HG02798 (cell line): ENCODE results near the gene ZBTB7B.
"Not testable (repeated sequence)": the region's sequence is repeated elsewhere in the genome, so short reads cannot be mapped to it uniquely, and the experiment has no call there.

Source experiments
- ATAC-seq: cut with Tn5 transposase; IDR thresholded peaks from one replicate; pipeline ENCODE4 v1.9.1; 2021; ENCODE audit warnings: mild to moderate bottlenecking; ENCODE audit not compliant: unreplicated experiment, poor library complexity

ZBTB7B gene

DNA sequence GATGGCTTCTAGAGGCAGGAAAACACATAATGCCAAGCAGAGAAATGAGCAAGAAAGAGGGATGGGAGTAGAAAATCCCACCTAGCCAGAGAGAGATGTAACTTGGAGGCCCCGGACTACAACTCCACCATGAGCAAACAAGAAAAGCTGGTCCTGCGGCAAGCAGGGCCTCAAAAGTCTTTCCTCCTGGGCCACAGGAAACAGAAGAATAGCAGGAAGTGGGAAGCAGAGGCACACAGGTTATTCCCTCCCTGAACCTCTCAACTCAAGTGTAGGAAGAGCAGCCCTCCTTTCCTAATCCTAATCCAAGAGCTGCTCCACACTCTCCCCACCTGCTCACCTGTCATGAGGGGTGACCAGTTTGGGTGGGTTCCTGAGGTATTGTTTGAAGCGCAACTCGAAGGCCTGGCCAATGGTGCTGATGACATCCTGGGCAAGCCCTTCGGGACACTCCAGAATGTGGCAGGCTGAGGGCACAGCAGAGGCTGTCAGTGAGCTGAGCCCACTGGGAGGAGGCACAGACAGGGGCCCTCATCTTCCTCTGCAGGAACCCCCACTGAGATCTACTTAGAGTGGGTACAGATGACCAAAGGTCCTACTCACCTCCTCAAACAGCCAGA, 35.2 kb upstream of the ZBTB7B start:
- no peak for ATAC-seq

DNA sequence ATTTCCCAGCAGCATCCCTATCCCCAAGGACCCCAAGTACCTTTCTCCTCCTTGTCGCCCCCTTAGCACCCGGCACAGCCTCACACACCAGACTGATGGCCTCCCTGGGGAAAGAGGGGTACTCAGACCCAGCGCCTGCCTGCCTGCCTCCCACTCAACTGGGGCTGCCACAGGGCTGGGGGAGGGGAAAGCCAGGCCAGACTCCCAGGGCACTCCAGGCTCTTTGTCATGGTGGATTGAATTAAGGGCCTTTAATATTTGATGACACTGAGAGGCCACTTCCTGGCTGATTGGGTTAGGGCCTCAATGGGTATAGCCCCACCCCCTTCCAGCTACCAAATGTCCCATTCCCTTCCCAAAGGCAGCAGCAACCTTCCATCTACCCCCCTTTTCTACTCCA, 33.9 kb upstream of the ZBTB7B start:
- no peak for ATAC-seq

DNA sequence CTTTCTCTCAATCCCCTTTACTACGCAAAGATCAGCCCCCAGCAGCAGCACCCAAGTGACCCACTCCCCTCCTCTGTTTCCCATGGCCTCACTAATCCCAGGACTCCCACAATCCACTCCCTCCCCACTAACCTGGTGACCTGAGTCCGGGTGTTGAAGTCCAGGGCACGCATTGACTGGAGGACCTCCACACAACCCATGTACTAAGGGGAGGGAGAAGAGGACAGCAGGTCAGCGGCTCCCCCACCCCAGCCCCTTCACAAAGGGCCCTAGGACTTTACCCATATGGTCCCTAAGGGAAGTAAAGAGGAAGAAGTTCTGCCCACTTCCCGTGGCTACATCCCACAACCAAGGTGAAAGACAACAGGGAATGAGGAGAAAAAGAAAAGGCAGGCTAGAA, 33.4 kb upstream of the ZBTB7B start:
- ATAC-seq, result no peak

DNA sequence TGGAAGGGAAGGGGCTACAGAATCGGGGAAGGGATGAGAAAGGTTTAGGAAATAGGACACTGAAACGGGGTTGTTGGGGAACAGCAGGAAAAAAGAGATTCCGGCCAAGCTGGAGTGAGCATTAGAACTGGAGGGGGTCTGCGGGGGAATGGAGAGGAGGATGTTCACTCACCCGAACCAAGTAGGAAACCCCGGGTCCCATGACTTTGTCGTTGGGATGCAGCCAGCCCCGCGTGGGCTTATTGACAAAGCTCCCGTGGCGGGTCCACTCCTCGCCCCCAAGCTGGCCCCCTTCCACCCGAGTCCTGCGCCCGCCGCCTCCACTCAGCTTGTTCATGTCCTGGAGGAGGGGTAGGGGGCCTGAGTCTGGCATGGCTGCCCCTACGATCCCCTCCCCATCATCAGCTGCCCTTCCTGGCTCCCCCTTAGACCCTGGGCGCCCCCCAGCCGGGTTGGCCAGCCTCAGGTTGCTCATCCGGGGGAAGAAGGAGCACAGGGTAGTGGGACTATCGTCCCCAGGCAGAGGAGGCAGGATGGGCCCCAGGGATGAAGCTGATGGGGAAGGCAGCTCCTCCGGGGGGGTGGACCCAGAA, 32.6 kb upstream of the ZBTB7B start:
- no peak for ATAC-seq

DNA sequence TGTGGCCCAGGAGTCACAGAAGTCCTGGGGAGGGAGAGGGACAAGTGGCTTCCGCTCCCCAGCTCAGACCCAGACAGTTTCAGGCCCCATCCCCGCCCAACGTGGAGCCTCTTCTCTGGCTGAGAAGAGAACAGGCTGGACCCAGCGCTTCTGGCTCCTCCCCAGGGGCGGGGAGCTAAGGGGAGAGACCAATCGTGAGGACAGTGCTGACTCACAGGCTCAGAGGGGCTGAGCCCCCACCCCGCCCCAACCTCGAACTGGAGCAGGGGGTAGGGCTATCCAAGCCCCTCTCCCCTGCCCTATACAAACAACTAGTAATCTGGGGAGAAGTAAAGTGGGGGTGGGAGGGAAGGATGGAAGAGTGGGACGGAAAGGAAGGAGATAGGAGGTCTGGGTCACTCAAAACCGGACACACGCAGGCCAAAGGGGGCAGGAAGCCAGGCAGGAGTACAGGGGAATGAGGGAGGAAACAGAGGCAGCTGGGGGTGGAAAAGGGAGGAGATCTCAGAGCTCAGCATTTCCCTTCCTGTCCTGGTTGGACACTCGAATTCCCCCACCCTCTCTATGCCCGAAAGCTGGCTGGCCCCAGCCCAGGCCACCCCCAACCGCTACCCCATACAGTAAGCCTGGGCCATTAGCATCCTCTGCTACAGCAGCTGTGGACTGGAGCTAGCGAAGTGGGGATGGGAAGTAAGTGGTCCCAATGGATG, 31.8 kb upstream of the ZBTB7B start, which contains the start of gene SHC1:
TSS of gene SHC1 (minus strand) at position 117 of the 710 bp plus-strand sequence. CDS start 221 bp downstream, outside the sequence.
- ATAC-seq, result no peak

DNA sequence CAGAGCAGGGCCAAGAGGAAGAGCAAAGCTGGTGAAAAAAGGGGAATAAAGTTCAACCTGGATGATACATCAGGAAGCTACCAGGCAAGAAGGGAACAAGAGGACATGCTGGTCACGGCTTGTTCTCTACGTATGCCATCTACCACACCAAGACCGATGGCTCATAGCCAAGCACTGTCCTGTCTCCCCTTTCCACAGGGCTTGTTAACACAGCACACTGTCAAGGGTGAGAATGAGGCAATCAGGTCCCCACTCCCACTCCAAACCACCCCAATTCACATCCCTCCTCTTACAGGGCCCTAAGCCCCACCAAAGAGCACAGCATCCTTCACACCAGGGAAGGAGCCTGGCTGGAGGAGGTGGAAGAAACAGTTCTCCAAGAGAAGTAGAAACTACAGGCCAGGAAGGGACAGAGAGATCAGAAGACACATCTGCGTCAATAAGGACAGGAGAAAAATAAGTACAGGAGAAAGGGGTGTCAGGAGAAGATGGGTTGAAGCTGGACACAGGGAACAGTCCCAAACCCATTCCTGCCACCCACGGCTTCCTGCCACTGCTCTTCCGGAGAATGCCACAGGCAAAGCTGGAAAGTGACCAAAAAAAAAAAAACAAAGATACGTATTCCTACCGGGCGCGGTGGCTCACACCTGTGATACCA, 31.1 kb upstream of the ZBTB7B start:
- ATAC-seq, result no peak

DNA sequence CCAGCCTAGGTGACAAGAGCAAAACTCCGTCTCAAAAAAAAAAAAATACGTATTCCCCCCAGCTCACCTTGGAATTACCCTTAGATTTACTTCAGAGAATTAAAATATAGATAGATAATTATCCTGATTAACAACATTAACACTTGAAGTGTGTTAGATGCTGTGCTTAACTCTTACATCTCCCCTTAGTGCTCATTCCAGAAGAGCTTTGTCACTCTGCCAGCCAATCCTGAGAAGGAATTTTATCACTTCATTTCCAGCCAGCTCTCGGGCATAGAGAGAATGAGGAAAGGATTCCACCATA, 30.4 kb upstream of the ZBTB7B start:
- ATAC-seq, result no peak

DNA sequence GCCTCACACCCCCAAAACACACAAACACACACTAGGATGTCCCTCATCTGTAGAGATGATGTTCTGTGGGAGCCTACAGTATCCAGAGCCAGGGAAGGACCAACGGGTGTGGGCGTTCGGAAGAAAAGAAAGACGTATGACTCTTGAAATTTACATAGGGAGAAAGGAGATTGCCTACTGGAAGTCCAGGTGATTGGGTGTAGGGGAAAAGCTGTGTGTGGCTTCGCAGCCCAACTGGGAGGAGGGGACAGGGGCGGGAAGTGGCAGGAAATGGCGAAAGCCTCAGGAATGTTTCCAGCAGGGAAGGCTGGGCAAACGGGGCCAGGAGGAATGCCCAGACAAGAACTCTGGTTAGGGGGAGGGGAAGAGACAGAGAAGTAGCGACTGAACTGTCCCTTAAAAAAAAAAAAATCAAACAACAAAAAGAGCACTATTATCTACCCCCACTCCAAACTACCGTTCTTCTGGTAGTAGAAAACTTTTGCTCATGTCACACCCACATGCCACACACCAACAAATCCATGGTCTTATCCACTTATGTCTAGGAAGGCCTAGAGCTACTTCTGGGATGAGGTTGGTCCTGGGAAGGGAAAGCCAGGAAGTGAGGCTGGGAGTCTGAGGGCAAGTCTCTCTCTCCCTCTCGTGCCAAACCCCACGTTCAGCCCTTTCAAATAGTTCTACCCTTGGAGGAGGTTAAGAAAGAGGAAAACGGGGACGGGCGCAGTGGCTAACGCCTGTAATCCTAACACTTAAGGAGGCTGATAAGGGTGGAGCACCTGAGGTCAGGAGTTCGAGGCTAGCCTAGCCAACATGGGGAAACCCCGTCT, 29.9 kb upstream of the ZBTB7B start:
- no peak for ATAC-seq

DNA sequence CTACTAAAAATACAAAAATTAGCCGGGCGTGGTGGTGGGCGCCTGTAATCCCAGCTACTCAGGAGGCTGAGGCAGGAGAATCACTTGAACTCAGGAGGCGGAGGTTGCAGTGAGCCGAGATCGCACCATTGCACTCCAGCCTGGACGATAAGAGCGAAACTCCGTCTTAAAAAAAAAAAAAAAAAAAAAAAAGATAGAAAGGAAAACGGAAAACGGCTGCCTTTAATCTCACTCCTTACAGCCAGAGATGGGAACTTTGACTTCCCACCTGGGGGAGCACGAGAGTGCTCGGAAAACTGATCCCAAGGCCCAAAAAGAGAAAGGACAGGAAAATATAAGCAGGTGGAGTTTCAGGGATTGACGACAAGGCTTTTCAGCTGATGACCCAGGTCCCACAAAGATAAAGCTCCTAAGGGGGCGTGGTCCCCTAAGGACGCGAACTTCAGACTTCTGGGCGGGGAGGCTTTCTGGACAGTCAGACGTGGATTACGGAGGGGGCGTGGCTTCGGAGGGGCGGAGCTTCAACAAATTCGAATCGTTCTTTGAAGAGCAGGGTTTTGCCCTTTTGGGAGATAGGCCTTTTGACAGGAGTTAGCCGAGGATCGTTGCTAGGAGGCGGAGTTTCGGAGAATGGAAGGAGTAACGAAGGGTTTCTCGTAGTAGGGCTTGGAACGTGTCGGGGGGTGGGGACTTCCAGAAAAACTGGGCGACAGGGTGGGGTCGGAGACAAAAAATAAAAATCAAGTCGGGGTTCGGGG, 29.1 kb upstream of the ZBTB7B start:
- peak; percentile 23 for ATAC-seq

DNA sequence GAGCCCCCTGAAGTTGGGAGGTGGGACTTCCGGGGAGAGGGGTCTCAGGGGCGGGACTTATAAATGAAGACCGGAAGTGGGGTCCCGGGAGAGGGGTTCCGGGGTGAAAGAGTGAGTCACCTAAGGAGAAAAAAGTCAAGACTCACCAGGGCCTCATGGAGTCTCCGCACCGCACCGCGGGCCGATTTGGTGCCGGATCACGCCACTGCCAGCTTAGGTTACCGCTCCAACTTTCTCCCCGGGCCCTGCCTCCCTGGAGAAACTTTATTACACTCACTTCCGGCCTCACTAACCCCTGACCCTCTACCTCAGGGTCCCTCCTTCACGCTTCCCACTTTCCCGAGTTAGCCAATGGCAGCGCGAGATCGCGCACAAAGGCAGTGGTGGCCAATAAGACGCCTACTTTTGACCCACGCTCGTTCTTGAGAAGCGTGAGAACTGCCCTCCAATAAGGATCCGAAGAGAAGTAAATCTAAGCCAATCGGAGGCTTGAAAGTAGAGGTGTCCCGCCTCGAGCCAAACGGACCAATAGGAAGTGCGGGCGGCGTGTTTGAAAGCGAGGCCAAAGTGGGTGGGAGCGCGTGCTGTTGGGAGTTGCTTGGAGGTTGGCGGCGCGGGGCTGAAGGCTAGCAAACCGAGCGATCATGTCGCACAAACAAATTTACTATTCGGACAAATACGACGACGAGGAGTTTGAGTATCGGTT, 28.3 kb upstream of the ZBTB7B start, which contains the start of gene CKS1B:
TSS of gene CKS1B (plus strand) at position 580 of the 706 bp plus-strand sequence. CDS start at position 645, 65 bp downstream.
- peak; percentile 86 for ATAC-seq

DNA sequence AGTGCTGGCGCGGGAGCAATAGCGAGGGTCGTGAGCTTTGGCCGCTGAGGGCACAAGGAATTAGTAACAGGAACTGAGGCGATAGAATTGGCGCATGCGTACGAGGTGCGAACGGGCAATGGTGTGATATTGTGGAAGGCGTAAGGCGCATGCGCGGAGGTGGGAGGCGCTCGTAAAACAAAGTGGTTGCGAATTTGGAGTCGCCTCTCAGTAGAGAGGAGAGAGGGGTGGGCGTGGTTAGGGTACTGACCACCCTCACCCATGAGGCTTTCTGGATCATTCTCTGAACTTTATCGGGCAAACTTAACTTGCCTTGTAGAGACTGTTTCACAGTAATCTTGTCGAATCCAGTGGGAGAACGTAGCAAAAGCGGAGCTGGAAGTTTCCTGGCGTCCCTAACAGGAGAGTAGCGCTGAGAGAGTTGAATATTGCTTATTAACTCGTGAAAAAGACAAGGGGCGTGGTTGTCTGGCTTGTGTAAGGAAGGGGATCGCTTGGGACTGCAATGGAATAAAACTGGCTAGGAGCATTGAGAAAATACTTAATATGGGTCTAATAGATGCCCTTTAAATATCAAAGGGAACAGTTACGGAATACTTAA, 27.7 kb upstream of the ZBTB7B start:
- ATAC-seq, result peak; percentile 58

DNA sequence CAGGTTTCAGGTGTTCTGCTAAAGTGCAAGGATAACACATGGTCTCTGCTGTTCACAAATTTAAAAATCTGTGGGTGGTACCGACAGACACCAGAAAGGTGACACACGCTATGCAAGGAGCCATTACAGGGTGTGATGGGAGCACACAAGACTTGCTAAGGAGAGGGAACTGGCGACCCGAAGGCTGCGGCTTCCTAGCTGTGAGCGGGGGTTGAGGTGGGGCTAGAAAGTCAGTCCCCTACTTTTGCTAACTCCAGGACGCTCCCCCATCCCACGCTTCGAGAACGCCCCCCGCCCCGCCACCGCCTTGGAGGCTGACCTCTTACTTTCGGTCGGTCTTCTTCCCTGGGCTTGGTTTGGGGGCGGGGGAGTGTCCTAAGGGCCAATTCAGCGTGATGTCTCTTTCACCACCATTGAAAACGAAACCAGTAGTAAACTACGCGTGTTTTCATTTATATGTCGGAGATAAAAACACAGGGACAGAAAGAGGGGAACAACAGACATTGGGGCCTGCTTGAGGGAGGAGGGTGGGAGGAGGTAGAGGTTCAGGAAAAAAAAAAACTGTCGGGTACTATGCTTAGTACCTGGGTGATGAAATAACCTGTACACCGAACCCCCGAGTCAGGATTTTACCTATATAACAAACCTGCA, 27.1 kb upstream of the ZBTB7B start:
- ATAC-seq, result no peak

DNA sequence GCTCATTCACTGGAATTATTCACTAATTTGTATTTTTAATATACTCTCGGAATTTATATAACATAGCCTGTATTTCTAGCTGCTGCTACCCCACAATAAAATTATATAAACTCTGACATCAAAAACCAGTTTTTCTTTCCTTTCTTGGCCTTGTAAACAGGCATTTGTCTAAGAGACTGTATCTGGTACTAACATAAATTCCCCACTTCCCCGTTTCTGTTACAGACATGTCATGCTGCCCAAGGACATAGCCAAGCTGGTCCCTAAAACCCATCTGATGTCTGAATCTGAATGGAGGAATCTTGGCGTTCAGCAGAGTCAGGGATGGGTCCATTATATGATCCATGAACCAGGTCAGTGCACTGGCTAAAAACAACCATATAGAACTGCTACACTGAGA, 24.8 kb upstream of the ZBTB7B start:
- ATAC-seq, result not testable (repeated sequence)

DNA sequence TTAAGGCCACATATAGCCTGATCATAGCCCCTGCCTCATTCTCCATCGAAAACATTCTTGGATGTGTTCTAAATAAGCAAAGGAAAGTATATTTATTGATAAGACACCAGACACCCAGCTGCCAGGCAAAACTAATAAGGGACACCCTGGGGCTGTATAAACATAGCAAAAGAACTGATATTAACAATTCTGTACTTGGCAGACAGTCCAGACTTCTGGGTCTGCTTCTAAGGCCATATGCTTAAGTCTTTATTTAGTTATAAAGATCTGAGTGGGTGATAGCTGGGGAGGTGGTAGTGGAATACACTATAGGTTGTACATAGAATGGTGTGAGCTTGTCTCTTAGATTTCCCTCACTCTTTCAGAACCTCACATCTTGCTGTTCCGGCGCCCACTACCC, 24.2 kb upstream of the ZBTB7B start:
- no peak for ATAC-seq

DNA sequence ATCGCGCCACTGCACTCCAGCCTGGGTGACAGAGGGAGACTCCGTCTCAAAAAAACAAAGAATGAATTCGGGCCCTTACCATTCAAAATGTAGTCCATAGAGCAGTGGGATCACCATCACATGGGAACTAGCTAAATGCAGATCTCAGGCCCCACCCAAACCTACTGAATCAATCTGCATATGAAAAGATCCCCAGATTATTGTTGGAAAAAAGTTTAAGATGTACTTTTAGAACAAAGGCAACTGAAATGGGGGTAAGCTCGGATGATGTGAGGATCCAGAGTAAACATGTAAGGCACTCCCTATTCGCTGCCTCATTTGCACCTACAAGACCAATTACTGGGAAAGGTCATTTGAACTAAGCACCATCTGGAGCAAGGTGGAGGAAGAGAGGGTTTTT, 20.3 kb upstream of the ZBTB7B start:
- no peak for ATAC-seq

DNA sequence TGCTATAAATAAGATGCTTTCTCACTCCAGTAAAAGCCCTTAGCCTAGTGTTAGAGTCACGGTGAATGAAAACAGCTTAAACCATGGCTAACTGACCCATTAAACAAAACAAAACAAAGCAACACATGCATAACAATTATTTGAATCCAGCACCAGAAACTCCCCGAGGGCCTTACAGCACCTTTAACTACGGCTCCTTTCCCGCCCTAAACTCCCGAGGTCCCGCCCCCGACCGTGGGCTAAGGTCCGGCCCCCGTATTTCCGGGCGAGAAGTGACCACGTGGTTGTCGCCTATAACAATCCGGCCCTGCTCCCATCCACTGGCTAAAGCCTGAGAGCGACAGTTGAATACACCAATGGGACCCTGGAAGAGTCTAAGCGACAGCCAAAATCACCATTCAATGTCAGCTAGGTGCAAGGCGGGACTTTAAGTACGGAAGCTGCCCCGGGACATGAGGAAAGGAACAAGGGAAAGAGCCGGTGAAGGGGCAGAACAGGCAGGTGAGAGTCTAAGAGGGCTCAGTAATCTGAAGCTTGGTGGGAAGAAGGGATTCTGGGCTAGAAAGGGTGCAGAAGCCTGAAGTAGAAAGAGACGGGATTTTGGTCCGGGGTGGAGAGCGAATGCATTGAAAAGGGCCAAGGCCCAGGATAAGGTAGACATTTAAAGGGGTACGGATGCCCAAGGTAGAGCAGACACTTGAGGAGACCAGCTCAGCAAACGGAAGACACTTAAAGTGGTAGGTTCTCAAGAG, 19.5 kb upstream of the ZBTB7B start, which contains the start of gene FLAD1:
TSS of gene FLAD1 (plus strand) at position 448 of the 752 bp plus-strand sequence. CDS start 351 bp downstream, outside the sequence.
- peak; percentile 99 for ATAC-seq

DNA sequence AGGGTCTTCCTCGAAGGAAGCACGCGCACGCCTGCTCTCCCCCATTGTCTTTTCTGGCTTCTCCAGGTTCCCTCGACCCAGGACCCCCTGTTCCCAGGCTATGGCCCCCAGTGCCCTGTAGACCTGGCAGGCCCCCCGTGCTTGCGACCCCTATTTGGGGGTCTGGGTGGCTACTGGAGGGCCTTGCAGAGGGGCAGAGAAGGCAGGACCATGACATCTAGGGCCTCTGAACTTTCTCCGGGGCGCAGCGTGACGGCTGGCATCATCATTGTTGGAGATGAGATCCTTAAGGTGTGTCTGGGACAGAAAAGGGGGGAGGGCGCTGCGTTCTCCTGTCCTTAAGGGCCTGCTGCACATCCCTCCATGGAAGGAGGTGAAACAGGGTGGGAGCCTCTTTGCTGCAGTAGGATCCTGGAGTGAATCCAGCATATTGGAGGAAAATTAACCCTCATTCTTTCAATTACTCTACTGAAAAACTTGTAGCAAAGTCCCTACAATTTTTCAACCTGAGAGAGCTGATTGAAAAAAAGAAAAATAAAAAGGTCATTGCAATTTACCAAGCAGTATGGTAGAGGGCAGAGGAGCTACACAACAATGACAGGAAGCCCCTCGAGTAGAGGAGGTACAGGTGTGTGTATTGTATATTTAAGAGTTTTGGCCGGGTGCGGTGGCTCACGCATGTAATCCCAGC, 18.7 kb upstream of the ZBTB7B start:
- no peak for ATAC-seq
